Muscle of arm (tissue), 12 donors: Measurements from ENCODE around the gene ABCC8. TPM values are rescaled to one million over a fixed set of nuclear protein-coding genes. Genes with fewer than 3 reads are reported as not detected.

Experiments
- DNase-seq: peaks from one replicate; pipeline ENCODE4 v3.0.0-alpha.2; 2013
- polyA plus RNA-seq, 12 donors: library from polyadenylated mRNA; unstranded; fragments of 120-200 nt; gene quantifications; one replicate each; pipeline ENCODE4 v1.2.1, GENCODE V29; 2013; ENCODE audit not compliant: insufficient read length in 12 of 12

ABCC8 gene
- polyA plus RNA-seq, 12 donors, result 2.0 to 6.6 (median 2.5) TPM; not detected in 2

DNA sequence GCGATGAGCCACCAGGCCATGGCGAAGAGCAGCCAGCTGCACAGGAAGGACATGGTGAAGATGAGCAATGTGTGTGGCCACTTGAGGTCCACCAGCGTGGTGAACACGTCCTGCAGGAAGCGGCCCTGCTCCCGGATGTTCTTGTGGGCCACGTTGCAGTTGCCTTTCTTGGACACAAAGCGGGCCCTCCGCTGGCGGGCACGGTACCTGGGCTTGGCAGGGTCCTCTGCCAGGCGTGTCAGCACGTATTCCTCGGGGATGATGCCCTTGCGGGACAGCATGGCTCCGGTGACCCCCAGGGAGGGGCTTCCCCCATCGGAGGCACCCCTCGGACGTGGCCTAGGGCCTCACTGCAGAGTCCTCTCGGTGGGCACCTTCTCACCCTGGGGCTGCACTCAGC, 88.8 kb downstream of the ABCC8 start:
- DNase-seq, result no peak

DNA sequence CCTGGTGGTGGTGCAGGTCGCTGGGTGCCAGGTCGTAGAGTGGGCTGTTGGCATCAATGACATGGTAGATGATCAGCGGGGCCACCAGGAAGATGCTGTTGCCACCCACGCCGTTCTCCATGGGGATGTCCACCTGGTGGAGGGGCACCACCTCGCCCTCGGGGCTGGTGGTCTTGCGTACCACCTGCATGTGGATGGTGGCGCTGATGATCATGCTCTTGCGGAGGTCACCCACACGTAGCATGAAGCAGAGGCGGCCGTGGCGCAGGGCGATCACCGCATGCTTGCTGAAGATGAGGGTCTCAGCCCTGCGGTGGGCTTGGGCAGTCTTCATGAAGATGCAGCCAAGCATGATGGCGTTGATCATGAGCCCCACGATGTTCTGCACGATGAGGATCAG, 89.4 kb downstream of the ABCC8 start:
- DNase-seq, result no peak

DNA sequence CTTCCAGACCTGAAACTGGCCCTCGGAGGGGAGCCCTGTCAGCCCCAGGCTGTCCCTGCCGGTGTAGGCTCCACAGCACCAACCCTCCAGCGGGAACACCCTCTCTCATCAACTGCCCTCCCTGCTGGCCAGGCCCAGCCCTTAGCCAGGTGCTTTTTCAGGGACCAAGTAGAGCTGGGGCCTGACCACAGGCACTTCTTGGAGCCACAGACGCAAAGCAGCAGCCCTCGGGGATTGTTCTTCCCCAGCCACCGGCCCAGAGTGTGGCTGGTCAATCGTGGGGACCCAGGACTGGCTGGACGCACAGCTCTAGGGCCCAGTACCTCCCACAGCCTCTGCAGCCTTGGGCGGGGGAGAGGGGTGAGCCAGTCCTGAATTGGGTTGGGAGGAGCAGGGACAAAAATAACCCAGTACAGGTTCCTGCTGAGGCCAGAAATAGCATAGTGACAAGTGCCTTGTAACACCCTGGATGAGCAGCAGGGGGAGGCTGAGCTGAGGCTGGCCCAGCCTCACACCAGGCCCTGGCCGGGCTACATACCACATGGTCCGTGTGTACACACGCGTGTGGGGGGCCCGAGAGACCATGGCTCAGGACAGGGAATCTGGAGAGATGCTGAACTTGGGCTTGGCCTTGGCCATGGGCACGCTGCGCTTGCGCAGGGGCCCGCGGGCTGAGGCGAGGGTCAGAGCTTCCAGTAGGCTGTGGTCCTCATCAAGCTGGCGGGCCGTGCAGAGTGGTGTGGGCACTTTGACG, 90.1 kb downstream of the ABCC8 start:
- peak; percentile 36 for DNase-seq

DNA sequence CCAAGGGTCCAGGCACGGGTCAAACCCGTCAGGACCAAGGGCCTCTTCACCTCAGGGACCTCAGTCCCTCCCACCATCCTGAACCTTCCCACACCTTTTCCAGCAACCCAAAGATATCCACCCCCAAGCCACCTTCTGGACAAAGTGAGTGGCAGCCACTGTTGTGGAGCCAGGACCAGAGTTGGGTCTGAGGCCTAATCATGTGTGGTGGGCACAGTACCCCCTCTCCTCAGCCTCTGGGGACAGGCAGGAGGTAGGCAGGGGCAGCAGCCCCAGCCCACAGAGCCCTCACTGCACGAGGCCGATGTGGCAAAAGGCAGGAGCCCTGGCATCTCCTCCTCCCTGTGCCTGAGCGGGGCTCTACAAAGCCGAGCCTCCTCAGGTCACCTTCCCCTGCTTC, 90.7 kb downstream of the ABCC8 start:
- DNase-seq, result no peak

DNA sequence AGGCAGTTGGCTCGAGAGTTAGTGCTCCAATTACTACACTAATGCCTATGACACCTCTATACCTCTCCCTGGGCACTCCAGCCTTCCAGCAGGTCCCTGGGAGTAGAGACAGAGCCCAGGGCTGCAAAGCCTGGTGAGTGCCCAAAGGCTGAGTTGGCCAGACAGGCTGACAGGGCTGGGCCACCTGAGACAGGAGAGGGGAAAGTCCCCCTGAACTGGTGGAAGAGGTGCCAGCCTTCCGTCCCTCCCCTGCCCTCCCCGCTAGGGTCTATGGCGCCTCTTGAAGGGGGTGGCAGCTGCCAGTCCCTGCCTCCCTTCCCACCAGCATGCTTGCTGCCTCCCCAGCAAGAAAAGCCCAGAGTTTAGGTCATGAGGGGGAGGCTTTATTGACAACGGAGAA, 91.2 kb downstream of the ABCC8 start:
- no peak for DNase-seq

DNA sequence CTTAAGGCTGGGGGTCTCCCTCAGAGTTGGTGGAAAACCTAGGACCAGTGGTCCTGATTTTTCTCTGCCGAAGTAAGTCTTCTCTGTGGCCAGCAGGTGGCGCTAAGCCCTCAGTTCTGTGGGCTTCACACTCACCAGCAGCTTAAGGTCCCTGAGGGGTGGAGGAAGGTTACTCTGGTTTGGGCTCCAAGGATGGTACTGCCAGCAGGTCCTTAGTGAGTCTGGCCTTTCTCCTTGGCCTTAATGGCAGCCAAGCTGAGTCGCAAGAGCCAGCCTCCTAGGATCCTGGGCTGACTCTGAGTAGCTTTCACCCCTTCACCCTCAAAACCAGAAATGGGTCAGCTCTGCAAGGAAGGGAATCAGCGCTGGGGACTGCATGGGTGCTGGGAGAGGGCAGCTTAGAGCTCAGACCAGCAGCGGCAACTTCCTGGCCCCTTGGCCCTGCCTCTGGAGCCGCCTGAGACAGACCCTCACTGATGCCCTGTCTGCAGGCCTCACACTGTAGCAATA, 92.6 kb downstream of the ABCC8 start:
- DNase-seq, result peak; percentile 73

DNA sequence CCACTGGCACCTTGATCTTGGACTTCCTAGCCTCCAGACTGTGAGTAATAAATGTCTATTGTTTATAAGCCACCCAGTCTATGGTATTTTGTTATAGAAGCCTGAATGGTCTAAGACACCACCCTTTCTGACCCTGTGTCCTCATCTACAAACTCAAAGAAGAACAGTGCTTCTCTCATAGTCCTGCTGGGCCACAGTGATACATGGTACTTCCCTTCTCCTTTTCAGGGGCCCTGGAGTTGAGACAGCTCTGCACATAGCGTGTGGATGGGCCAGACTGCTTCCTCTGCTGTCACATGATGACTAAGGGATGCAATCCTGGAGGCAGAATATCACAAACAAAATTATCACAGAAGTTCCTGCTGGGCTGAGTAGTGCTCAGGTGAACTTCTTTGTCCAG, 93.2 kb downstream of the ABCC8 start:
- DNase-seq, result no peak

DNA sequence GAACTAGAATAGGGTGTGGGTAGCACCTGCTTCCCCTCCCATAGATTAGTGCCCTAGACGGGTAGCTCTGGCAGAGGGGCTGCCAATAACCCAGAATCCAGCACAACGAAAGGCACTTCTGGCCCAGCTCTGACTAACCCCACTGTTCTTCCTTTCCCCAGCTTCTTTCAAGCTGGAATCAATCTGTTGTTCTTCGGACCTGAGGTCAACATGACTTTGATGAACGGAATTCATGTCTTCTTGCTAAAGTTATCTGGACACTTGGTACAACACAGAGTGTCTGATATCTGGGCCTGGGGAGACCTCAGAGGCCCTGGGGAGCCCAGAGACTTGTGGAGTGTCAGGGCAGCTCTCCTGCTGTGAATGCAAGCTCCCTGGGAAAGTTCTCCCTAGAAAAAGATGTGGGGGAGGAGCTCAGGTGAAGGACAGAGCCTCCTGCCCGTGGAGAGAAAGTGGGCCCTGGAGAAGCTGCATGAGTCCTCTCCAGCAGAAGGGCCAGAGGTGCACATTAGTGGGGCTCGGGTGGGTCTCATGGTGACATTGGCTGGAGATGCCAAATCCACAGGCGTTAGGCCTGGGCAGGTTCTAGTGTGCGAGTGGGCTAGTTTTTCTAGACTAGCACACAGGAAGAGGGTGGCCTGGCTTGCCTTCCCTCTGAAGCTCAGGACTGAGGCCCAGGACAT, 94.5 kb downstream of the ABCC8 start:
- DNase-seq, result no peak

DNA sequence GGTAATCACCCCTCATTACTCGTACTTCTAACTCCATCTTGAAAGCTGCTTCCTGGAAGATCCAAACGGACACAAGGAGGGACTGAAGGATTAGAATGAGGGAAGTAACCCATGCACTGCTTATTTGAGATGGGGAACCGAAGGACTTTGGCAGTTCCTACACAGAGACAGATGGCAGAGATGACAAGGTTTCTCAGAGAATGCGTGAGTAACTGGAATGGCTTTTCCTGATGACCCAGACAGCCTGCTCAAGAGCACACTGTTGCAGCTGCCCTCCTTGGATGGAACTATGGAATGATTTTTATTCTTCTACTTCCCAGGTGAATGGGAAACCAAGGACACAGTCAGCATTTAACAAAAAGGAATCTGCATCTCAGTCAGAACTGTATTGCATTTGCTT, 95.5 kb downstream of the ABCC8 start:
- DNase-seq, result no peak

DNA sequence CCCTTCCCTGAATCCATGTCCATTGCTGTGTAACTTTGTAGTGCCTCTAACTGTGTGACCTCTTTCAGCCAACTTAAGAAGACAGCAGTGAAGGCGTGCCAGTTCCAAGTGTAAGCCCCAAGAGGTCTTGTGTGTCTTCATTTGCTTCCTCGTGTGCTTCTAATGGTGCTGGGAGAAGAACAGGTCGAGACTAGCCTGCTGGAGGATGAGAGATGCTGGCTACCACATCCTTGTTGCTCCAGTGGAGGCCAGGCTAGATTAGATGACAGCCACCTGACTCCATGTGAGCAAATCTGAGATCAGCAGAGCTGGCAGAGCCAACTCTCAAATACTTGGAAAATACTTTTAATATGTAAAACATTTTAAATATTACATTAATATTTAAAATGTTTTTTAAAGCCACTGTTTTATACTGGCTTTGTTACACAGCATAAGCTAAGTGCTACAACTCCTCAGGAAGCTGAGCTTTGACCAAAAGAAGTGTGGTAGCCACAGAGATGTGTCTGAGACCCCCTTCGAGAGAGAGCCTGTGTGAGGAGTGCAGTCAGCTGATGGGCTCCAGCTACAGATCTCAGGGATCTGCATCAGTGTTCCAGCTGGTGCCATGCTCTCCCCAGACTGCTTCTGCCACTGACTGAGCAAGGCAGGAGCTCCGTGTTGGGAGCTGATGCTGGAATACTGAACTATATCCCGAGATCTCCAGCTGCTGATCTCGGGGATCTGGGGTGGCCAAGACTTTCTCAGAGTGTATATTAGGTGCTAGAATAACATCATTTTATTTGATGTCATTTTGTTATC, 97.1 kb downstream of the ABCC8 start:
- no peak for DNase-seq

DNA sequence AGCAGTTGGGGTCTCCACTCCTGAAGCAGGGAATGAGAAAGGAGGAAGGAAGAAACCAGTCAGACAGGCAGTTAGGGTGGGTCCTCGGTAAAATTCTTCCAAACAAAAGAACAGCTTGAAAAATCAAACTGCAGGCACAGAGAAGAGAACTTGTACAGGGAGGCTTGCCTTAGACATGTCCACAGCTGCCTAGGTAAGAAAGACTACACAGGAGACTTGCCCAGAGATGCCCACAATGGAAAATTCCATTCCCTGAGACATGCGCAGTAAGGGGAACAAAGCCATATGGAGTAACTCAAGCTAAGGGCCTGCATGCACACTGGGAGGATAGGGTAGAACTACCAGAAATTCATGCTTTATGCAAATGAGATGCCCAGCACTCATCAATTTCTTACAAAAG, 98.0 kb downstream of the ABCC8 start:
- DNase-seq, result no peak

DNA sequence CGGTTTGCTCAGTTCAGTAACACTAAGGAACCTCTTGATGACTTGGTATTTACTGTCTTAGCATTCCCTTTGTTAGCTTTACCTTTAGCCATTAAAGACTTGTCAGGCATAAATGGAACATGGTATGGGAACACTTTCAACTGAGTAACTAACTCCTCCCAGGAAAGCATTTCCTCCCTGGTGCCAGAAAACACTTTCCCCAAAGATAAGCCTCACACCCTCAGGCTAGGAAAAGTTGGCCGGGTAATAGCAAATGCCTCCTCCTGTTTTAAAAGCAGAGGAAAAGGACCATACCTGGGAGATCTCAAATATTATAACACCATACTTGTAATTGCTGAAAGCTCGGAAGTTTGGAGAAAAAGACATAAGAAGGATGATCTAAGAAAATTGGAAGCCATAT, 100.2 kb downstream of the ABCC8 start:
- no peak for DNase-seq

DNA sequence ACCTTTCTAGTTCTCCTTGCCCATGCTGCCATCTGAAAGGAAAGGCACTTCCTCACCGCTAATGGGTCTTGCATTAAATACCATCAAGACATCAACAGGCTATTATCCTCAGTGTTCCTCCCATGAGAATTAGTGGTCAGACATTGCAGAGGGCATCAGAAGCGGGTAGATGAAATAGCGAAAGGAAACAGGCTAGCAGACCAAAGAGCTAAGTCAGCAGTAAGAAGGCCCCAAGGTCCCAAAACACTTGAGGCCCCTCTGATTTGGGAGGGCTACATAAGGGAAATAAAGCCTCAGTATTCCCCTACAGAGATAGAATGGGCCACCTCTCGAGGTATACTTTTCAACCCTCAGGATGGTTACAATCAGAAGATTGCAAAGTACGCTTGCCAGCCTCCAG, 101.1 kb downstream of the ABCC8 start:
- DNase-seq, result no peak

DNA sequence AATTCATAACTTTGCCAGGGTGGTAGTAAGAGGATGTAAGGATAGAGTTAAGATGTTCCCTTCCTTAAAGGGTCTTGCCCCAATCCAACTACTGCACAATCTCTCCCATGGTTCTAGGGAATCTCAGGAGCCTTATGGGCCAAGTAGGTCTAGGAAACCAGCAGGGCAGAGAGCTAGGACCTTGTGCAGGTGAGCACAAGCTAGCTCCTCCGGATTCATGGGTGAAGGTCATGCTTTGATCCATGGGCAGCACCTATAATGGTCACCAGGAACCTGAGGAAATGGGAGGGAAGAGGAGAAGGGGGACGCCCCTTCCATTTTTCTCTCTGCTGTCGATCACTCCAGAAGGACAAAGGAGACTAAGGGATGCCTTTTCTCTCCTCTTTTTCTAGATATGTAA, 105.0 kb downstream of the ABCC8 start:
- no peak for DNase-seq

DNA sequence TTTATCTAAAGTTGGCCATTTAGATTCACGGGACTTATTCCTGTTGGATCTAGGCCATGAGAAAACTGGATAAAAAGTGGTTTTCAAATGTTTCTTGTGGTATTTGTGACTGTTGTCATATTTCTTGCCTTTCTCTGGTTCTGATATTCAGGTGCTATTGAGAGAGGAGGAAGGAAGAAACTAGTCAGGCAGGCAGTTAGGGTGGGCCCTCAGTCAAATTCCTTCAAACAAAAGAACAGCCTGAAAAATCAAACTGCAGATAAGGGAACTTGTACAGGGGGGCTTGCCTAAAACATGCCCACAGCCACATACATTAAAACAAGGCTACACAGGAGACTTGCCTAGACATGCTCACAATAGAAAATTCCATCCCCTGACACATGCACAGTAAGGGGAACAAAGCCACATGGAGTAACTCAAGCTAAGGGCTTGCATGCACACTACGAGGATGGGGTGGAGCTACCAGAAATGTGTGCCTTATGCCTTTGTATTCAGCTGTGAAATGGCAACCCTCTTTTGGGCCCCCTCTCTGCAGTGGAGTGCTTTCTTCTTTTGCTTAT, 106.9 kb downstream of the ABCC8 start:
- DNase-seq, result no peak

DNA sequence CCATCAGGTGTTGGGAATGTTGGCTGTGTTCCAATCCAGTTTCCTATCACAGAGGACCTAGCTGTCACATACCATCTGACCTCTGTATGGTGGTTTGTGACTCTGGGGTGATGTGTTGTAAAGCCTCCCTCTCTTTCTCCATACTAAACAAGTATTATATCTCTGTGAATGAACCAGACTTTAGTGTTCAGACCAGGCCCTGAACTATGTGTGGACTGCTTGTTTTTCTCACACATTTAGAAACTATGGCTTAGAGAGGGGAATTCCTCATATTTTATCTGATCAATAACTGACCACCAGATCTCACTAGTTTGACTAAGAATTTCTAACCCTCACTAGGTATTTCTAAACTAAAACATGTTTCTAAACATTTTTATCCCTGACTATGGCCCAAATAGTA, 107.6 kb downstream of the ABCC8 start:
- DNase-seq, result no peak

DNA sequence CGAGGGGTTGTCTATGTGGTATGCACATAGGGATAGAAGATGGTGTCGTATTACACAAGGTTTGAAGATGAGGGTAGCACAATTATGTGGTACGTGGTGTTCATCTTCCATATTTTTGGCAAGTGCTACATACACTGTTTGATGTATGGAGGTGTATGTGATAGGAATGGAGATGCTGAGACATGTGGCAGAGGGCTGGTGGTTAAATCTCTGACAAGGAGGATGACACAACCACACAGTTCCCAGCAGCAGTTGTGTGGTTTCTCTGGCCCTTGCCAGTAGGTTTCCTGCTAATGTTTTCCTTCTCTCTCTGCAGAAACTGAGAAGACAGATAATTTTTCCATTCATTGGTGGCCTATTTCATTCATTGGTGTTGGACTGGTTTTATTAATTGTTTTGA, 108.1 kb downstream of the ABCC8 start:
- no peak for DNase-seq

DNA sequence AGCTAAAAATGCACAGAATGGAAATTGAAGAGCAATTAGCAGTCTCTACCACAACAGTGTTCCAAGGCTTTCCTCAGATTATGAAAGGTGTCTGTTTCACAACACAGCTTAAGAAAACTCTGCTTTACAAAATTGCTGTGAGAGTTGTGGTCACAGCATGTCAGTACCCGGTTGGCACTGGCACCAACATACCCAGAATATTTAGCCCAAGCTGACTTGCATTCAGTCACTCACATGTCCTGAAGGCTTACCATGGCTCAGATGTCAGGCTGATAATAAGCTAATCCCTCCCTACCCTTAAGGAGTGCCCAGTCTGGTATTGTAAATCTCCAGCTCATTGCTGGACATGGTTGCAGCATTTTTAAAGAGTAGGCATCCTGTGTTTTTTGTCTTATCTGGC, 110.2 kb downstream of the ABCC8 start:
- no peak for DNase-seq

DNA sequence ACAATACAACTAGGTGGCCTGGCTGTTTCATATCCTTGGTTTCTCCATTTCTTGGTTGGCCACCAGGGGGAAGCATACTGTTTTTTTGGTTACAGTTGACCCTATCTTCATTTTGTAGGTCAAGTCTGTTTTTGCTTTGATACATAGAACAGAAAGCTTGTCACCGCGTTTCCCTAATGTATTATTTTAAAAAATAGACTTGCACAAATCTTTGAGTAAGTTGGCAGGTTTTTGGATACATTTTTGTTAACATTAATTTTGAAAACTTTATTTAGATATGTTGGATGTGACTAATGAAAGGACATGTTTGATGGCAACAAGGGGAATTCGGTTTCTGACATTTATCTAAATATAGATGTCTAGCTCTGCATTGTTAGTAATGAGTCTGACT, 122.0 kb downstream of the ABCC8 start:
- DNase-seq, result peak; percentile 51

DNA sequence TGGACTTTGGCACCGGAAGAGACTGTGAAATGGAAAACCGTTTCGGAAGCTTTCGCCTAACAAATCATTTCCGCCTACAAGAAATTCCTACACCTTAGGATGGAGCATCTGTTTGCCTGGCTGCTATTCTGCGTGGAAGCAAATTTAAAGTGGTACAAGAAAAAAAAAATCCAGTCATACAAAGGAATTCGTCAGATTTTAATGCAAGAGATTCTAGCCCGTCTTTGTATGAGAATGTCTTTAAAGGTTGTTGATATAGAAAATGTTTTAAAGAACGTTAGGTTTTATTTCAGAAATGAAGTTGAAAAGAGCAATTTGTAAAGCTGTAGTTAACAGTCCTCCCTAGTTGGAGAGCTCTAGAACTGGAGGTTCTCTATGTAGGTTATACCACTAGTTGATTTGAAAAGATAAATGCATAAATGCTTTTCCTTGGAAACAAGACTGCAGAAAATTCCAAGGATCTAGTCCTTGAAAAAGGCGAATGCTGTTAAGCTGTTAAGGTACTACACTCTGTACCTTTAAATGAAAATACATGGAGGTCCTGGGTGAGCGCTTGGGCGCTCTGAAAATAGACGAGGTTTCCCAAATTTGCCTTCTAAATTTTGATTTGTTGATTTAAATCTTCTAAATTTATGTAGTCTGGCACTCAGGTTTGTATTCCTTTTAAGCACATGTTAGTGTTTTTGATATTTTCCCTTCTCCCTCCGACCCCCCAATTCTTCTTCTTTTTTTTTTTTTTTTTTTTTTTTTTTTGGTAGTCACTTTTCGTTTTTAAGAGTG, 122.6 kb downstream of the ABCC8 start:
- DNase-seq, result no peak
